PC-3 (cell line): ENCODE results near the gene EYS. TPM values are rescaled to one million over a fixed set of nuclear protein-coding genes. Genes with fewer than 3 reads are reported as not detected.

Source experiments
- ATAC-seq: fragments of 200-7000 bp; cut with Tn5 transposase; 2 replicates; pipeline ENCODE4 v1.9.1; 2020; ENCODE audit warnings: mild to moderate bottlenecking, moderate library complexity
- BruUV-seq: library from RNA; stranded (reverse); fragments of 400-500 nt; replicated peaks from 2 replicates; lab custom pipeline; 2021; lab: Mats Ljungman, UMichigan
- CTCF ChIA-PET: fragments of 300-600 bp; sonication (Branson Sonifier 250); formaldehyde crosslinking; loops from one replicate; lab custom pipeline; 2022; ENCODE audit warnings: antibody characterized with exemption; lab: Charles Lee
- POLR2A ChIA-PET: fragments of 300-600 bp; sonication (Branson Sonifier 250); formaldehyde crosslinking; loops from one replicate; lab custom pipeline; 2022; ENCODE audit warnings: antibody characterized with exemption; ENCODE audit not compliant: unreplicated experiment; lab: Charles Lee
- DNase-seq: peaks from one replicate; pipeline ENCODE4 v3.0.0-alpha.2; 2015
- H2AFZ ChIP-seq: fragments of 300-600 bp; sonication (generic); 2 replicates; pipeline ENCODE4 v1.6.0; 2016; ENCODE audit warnings: antibody characterized with exemption, low read length
- H3F3A ChIP-seq: fragments of 300-600 bp; sonication (generic); one replicate; pipeline ENCODE4 v1.6.0; 2017; ENCODE audit warnings: antibody characterized with exemption, low read length, control low read depth, mild to moderate bottlenecking; ENCODE audit not compliant: unreplicated experiment
- H3K27ac ChIP-seq: fragments of 300-600 bp; sonication (generic); 2 replicates; pipeline ENCODE4 v1.5.1; 2016; ENCODE audit warnings: mild to moderate bottlenecking, low read length
- H3K27me3 ChIP-seq: fragments of 300-600 bp; sonication (generic); 2 replicates; pipeline ENCODE4 v1.6.1; 2016; ENCODE audit warnings: low read length, mixed read lengths
- H3K36me3 ChIP-seq: fragments of 300-600 bp; sonication (generic); 2 replicates; pipeline ENCODE4 v1.6.1; 2016; ENCODE audit warnings: low read depth, mixed run types, low read length, mixed read lengths
- H3K4me1 ChIP-seq: fragments of 300-600 bp; sonication (generic); 2 replicates; pipeline ENCODE4 v1.5.1; 2016; ENCODE audit warnings: low read length; ENCODE audit not compliant: insufficient read depth
- H3K4me2 ChIP-seq: fragments of 300-600 bp; sonication (generic); 2 replicates; pipeline ENCODE4 v1.6.0; 2016; ENCODE audit warnings: low read length
- H3K4me3 ChIP-seq: fragments of 300-600 bp; sonication (generic); 2 replicates; pipeline ENCODE4 v1.5.1; 2016; ENCODE audit warnings: mild to moderate bottlenecking, low read length, mixed read lengths
- H3K79me2 ChIP-seq: fragments of 300-600 bp; sonication (generic); 2 replicates; pipeline ENCODE4 v1.6.1; 2017; ENCODE audit warnings: low read length, mixed read lengths
- H3K9ac ChIP-seq: fragments of 300-600 bp; sonication (generic); 2 replicates; pipeline ENCODE4 v1.6.0; 2016; ENCODE audit warnings: mild to moderate bottlenecking, low read length
- H3K9me2 ChIP-seq: fragments of 300-600 bp; sonication (generic); replicated peaks from 2 replicates; pipeline ENCODE4 v1.6.1; 2016; ENCODE audit warnings: mixed run types, low read length, mixed read lengths
- H3K9me3 ChIP-seq: fragments of 300-600 bp; sonication (generic); 2 replicates; pipeline ENCODE4 v1.6.1; 2016; ENCODE audit warnings: low read length, mixed read lengths
- H4K20me1 ChIP-seq: fragments of 300-600 bp; sonication (generic); 2 replicates; pipeline ENCODE4 v1.6.1; 2016; ENCODE audit warnings: low read length, mixed read lengths
- CTCF ChIP-seq: fragments of 300-600 bp; sonication (generic); conservative IDR thresholded peaks from 2 replicates; pipeline ENCODE4 v1.5.1; 2017; ENCODE audit warnings: antibody characterized with exemption, low read depth, mild to moderate bottlenecking, low read length
- EZH2 ChIP-seq: fragments of 300-600 bp; sonication (generic); IDR thresholded peaks from one replicate; pipeline ENCODE4 v1.6.1; 2017; ENCODE audit warnings: antibody characterized with exemption, mild to moderate bottlenecking, low read length; ENCODE audit not compliant: unreplicated experiment
- EZH2phosphoT487 ChIP-seq: fragments of 300-600 bp; sonication (generic); IDR thresholded peaks from 2 replicates; pipeline ENCODE4 v1.6.1; 2018; ENCODE audit warnings: mild to moderate bottlenecking, antibody characterized with exemption, low read length, borderline replicate concordance
- intact Hi-C: fragments of 100-400 bp; cut with micrococcal nuclease; formaldehyde crosslinking; loops from 2 replicates; pipeline ENCODE4 v1.9.0; 2023
- total RNA-seq: library from RNA; depleted of rRNA; stranded (reverse); fragments of >200 nt; gene quantifications from 2 replicates; pipeline ENCODE4 v1.2.3, GENCODE V29; 2014

EYS gene
- total RNA-seq, 1 experiment from 2014 or later, result 0.07 TPM

DNA sequence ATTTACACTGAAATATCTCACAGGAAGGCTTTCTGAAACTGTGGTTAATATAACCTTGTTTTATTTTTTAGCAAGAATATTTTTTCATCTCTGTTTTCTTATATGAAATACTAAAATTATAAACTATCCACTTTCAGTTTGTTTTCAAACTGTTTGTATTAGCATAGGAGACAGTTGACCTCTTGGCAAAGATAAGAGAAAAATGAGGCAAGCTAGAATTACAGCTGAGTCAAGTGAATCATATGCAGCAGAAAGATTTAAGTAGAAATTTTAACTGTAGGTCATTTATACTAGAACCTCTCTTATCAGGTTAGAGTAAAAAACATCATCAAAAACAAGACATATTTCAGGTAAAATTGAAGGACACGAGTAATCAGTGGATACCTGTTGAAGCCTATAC lies 1278.8 kb downstream of the EYS start:
- no peak overlapping the region for H3K9ac ChIP-seq
- no peaks in the 10 kb centered on the region for H3F3A ChIP-seq
- H4K20me1 ChIP-seq, result no peaks in the 10 kb centered on the region
- no peak for TF ChIP-seq EZH2
- no peak for TF ChIP-seq EZH2phosphoT487
- no peak for TF ChIP-seq CTCF
- no peak overlapping the region for H3K27ac ChIP-seq
- intact Hi-C loops, result no loop called here
- ATAC-seq (no peak), DNase-seq (no peak)
- no peaks in the 10 kb centered on the region for H3K9me3 ChIP-seq
- no peaks in the 10 kb centered on the region for H3K27me3 ChIP-seq
- CTCF ChIA-PET, result no interaction called here
- no peaks in the 10 kb centered on the region for H3K79me2 ChIP-seq
- POLR2A ChIA-PET, result no interaction called here
- no peaks in the 10 kb centered on the region for H3K9me2 ChIP-seq
- H2AFZ ChIP-seq, result no peak overlapping the region
- no peak overlapping the region for H3K4me2 ChIP-seq
- H3K36me3 ChIP-seq, result no peaks in the 10 kb centered on the region
- no peak overlapping the region for H3K4me3 ChIP-seq
- no peaks in the 10 kb centered on the region for H3K4me1 ChIP-seq
- no TSS peak for BruUV-seq

GRCh38 chr6:64415926-64416325 lies 1291.1 kb downstream of the EYS start:
- POLR2A ChIA-PET, result no interaction called here
- H2AFZ ChIP-seq, result no peak overlapping the region
- TF ChIP-seq EZH2phosphoT487 (no peak), EZH2 (no peak), CTCF (no peak)
- H3K27me3 ChIP-seq, result no peaks in the 10 kb centered on the region
- H3F3A ChIP-seq, result no peaks in the 10 kb centered on the region
- H3K4me3 ChIP-seq, result no peak overlapping the region
- H3K27ac ChIP-seq, result no peak overlapping the region
- intact Hi-C loops, result no loop called here
- H3K4me2 ChIP-seq, result no peak overlapping the region
- H3K4me1 ChIP-seq, result no peaks in the 10 kb centered on the region
- H3K79me2 ChIP-seq, result no peaks in the 10 kb centered on the region
- no peaks in the 10 kb centered on the region for H3K36me3 ChIP-seq
- no peaks in the 10 kb centered on the region for H3K9me3 ChIP-seq
- ATAC-seq (no peak), DNase-seq (no peak)
- BruUV-seq, result no TSS peak
- CTCF ChIA-PET, result no interaction called here
- H3K9me2 ChIP-seq, result no peaks in the 10 kb centered on the region
- H4K20me1 ChIP-seq, result no peaks in the 10 kb centered on the region
- no peak overlapping the region for H3K9ac ChIP-seq

- H3K36me3 ChIP-seq, result no peaks in the 10 kb centered on the region
- no peak for ATAC-seq
- BruUV-seq, result no TSS peak
- no peaks in the 10 kb centered on the region for H3K79me2 ChIP-seq
- H2AFZ ChIP-seq, result no peak overlapping the region
- no peaks in the 10 kb centered on the region for H4K20me1 ChIP-seq
- H3K4me3 ChIP-seq, result no peak overlapping the region
- no peaks in the 10 kb centered on the region for H3K4me1 ChIP-seq
- H3K27ac ChIP-seq, result no peak overlapping the region
- DNase-seq, result no peak
- TF ChIP-seq EZH2phosphoT487 (no peak), CTCF (no peak), EZH2 (no peak)
- intact Hi-C loops, result no loop called here
- no peaks in the 10 kb centered on the region for H3K9me2 ChIP-seq
- CTCF ChIA-PET, result no interaction called here
- no peak overlapping the region for H3K9ac ChIP-seq
- no peaks in the 10 kb centered on the region for H3K9me3 ChIP-seq
- no peak overlapping the region for H3K4me2 ChIP-seq
- H3F3A ChIP-seq, result no peaks in the 10 kb centered on the region
- H3K27me3 ChIP-seq, result no peaks in the 10 kb centered on the region
- POLR2A ChIA-PET, result no interaction called here
These were observed 1295.8 kb downstream of the EYS start for GRCh38 chr6:64411226-64411625.
